ENCODE measurements around the gene KCTD20. TPM values are rescaled to one million over a fixed set of nuclear protein-coding genes. Genes with fewer than 3 reads are reported as not detected.

Gene KCTD20
- total RNA-seq, 1 experiment from 2014 or later, result 41.6 TPM

GRCh38 chr6:36443471-36444428 lies 950 bp downstream of the KCTD20 start:
- intact Hi-C loops (cut with micrococcal nuclease; ENCODE audit: unreplicated experiment) (no loop called here), in situ Hi-C loops (cut with HindIII; ENCODE audit: low pct_unique_long_range_greater_than_20kb, low sequenced_read_pairs) (no loop called here)
- Histone ChIP-seq H3K27me3 (ENCODE audit: control insufficient read depth, insufficient read depth, low read length) (no peaks in the 10 kb centered on the region), H3K27ac (ENCODE audit: low read length) (peak overlapping the region; percentile 95), H3K4me3 (ENCODE audit: low read depth in 2 of 2, low read length in 2 of 2) (peak overlapping the region; percentile 84 to 92), H3K36me3 (ENCODE audit: control insufficient read depth, insufficient read depth, low read length) (no peaks in the 10 kb centered on the region; the same call in 1 of the 2 replicates), H3K4me1 (ENCODE audit: control insufficient read depth, insufficient read depth, low read length) (peaks cover 26% of the 10 kb centered on the region), H3K9me3 (ENCODE audit: control insufficient read depth, insufficient read depth, low read depth, low read length) (no peaks in the 10 kb centered on the region)
- DNase-seq (ENCODE audit: low read depth, low spot score), result no peak
- ATAC-seq, result 0 out of 2 replicates have a peak, but pooled peaks have one; percentile 41
- BruUV-seq (replicated peaks), result TSS peak; percentile 76
- POLR2A ChIA-PET, result no interaction called here
- no peak for TF ChIP-seq TCF7L2 (IDR thresholded peaks at IDR 0.05; ENCODE audit: low read depth, low read length)
- TF ChIP-seq SIN3A (IDR thresholded peaks at IDR 0.05; ENCODE audit: borderline replicate concordance, insufficient read depth, low read depth, low read length), result no peak
- TF ChIP-seq POLR2AphosphoS5 (IDR thresholded peaks at IDR 0.05; ENCODE audit: low read depth, low read length), result no peak
- no peak; the same call in 1 of the 2 replicates for TF ChIP-seq CTCF (IDR thresholded peaks at IDR 0.05)
- TF ChIP-seq REST (IDR thresholded peaks at IDR 0.05; ENCODE audit: insufficient read depth in 1 of 2, low read depth in 2 of 2, low read length in 1 of 2), result no peak
- CTCF ChIA-PET, result interaction anchor here (0.6 kb wide), 2 partner anchors 10 to 151 kb away, joined by 3 to 4 read pairs; no protein-coding TSS in a partner anchor

GRCh38 chr6:36444470-36444869 lies 1.7 kb downstream of the KCTD20 start:
- peak overlapping the region; percentile 84 to 92 for H3K4me3 ChIP-seq (ENCODE audit: low read depth in 2 of 2, low read length in 2 of 2)
- intact Hi-C loops (cut with micrococcal nuclease; ENCODE audit: unreplicated experiment) (no loop called here), in situ Hi-C loops (cut with HindIII; ENCODE audit: low pct_unique_long_range_greater_than_20kb, low sequenced_read_pairs) (no loop called here)
- no peaks in the 10 kb centered on the region for H3K9me3 ChIP-seq (ENCODE audit: control insufficient read depth, insufficient read depth, low read depth, low read length)
- DNase-seq (ENCODE audit: low read depth, low spot score), result no peak
- peaks cover 26% of the 10 kb centered on the region for H3K4me1 ChIP-seq (ENCODE audit: control insufficient read depth, insufficient read depth, low read length)
- TF ChIP-seq CTCF (IDR thresholded peaks at IDR 0.05), result no peak
- TF ChIP-seq POLR2AphosphoS5 (IDR thresholded peaks at IDR 0.05; ENCODE audit: low read depth, low read length), result no peak
- TF ChIP-seq REST (IDR thresholded peaks at IDR 0.05; ENCODE audit: insufficient read depth in 1 of 2, low read depth in 2 of 2, low read length in 1 of 2), result no peak
- TF ChIP-seq TCF7L2 (IDR thresholded peaks at IDR 0.05; ENCODE audit: low read depth, low read length), result no peak
- no peak for TF ChIP-seq SIN3A (IDR thresholded peaks at IDR 0.05; ENCODE audit: borderline replicate concordance, insufficient read depth, low read depth, low read length)
- peak overlapping the region; percentile 95 for H3K27ac ChIP-seq (ENCODE audit: low read length)
- POLR2A ChIA-PET, result interaction anchor here (0.7 kb wide), 1 partner anchor 25 kb away, joined by 17 read pairs; no protein-coding TSS in a partner anchor
- H3K27me3 ChIP-seq (ENCODE audit: control insufficient read depth, insufficient read depth, low read length), result no peaks in the 10 kb centered on the region
- no peak for ATAC-seq
- BruUV-seq (replicated peaks), result no TSS peak
- CTCF ChIA-PET, result interaction anchor here (0.6 kb wide), 1 partner anchor 9 kb away, joined by 3 read pairs; no protein-coding TSS in a partner anchor
- H3K36me3 ChIP-seq (ENCODE audit: control insufficient read depth, insufficient read depth, low read length), result no peaks in the 10 kb centered on the region; the same call in 1 of the 2 replicates

All from Panc1 (cell line).